Gastrocnemius medialis (tissue), 4 donors: ENCODE measurements around the gene GALNT17. TPM values are rescaled to one million over a fixed set of nuclear protein-coding genes. Genes with fewer than 3 reads are reported as not detected.
A peak's percentile ranks its signal among the peaks of the same experiment; 100 is the strongest.

Source experiments
- ATAC-seq, 2 donors: fragments of 150-250 bp; one replicate each; pipeline ENCODE4 v1.9.1; 2016
- DNase-seq, 2 donors: peaks; one replicate each; pipeline ENCODE4 v3.0.0-alpha.2; 2019
- H3K27ac ChIP-seq, 4 donors: fragments of 200-600 bp; sonication (generic); 1 replicate in 1 of 4; 2 replicates in 3 of 4; pipeline ENCODE4 v1.5.1; 2016 to 2018; ENCODE audit warnings: mild to moderate bottlenecking in 2 of 4, moderate library complexity in 1 of 4
- H3K27me3 ChIP-seq, 3 donors: fragments of 200-600 bp; sonication (generic) in 2 of 3; 1 replicate in 1 of 3; 2 replicates in 2 of 3; pipeline versions ENCODE4 v1.5.1 to v1.6.0; 2016 to 2019; ENCODE audit warnings: mild to moderate bottlenecking in 1 of 3, moderate library complexity in 1 of 3
- H3K36me3 ChIP-seq, 2 donors: fragments of 200-600 bp; sonication (generic) in 1 of 2; one replicate each; pipeline ENCODE4 v1.5.1; 2017 to 2018
- H3K4me1 ChIP-seq, 2 donors: fragments of 200-600 bp; sonication (generic) in 1 of 2; one replicate each; pipeline ENCODE4 v1.5.1; 2016 to 2017; ENCODE audit warnings: mild to moderate bottlenecking in 2 of 2
- H3K4me3 ChIP-seq, 4 donors: fragments of 200-600 bp; sonication (generic) in 3 of 4; 1 replicate in 1 of 4; 2 replicates in 3 of 4; pipeline ENCODE4 v1.5.1; 2016 to 2019; ENCODE audit warnings: mild to moderate bottlenecking in 2 of 4
- H3K9me3 ChIP-seq, 3 donors: fragments of 200-600 bp; sonication (generic) in 2 of 3; 1 replicate in 1 of 3; 2 replicates in 2 of 3; pipeline ENCODE4 v1.5.1; 2016 to 2019
- POLR2A ChIP-seq, 2 donors: fragments of 450-650 bp; IDR thresholded peaks; one replicate each; pipeline ENCODE4 v1.6.1; 2017; ENCODE audit warnings: antibody characterized with exemption in 2 of 2, mild to moderate bottlenecking in 2 of 2, moderate library complexity in 2 of 2
- in situ Hi-C, 4 donors: fragments of 200-750 bp; cut with MboI; loops; one replicate each; pipeline versions ENCODE4 v1.15.0 to v1.8.0; 2017; ENCODE audit warnings: low sequenced_read_pairs in 4 of 4
- intact Hi-C: fragments of 100-400 bp; cut with DNase I; formaldehyde crosslinking; loops from one replicate; pipeline ENCODE4 v1.15.1; 2023; ENCODE audit warnings: low total_unique reads
- total RNA-seq, 4 donors: library from RNA; depleted of rRNA; stranded (reverse); fragments of >200 nt; gene quantifications; one replicate each; pipeline versions ENCODE4 v1.1.0 to v1.2.3, GENCODE V29; 2016
- TF ChIP-seq, protein P1 (sequence below), 5 experiments: fragments of 450-650 bp in 3 of 5; fragments of 200-600 bp in 2 of 5; sonication (generic) in 2 of 5; IDR thresholded peaks in 4 of 5; conservative IDR thresholded peaks in 1 of 5; 1 replicate in 4 of 5; 2 replicates in 1 of 5; pipeline ENCODE4 v1.5.1; 2016 to 2019; ENCODE audit warnings: antibody characterized with exemption in 5 of 5, mild to moderate bottlenecking in 3 of 5, moderate library complexity in 3 of 5

Gene GALNT17
- total RNA-seq, 4 donors from 2014 or later, result 1.9 to 13.0 (median 12.3) TPM

- ATAC-seq, result no peak
- Histone ChIP-seq H3K9me3 (no peaks in the 10 kb centered on the region), H3K36me3 (no peaks in the 10 kb centered on the region), H3K4me1 (no peaks in the 10 kb centered on the region), H3K27me3 (no peaks in the 10 kb centered on the region), H3K27ac (no peak overlapping the region), H3K4me3 (no peak overlapping the region)
- TF ChIP-seq, protein P1, sequence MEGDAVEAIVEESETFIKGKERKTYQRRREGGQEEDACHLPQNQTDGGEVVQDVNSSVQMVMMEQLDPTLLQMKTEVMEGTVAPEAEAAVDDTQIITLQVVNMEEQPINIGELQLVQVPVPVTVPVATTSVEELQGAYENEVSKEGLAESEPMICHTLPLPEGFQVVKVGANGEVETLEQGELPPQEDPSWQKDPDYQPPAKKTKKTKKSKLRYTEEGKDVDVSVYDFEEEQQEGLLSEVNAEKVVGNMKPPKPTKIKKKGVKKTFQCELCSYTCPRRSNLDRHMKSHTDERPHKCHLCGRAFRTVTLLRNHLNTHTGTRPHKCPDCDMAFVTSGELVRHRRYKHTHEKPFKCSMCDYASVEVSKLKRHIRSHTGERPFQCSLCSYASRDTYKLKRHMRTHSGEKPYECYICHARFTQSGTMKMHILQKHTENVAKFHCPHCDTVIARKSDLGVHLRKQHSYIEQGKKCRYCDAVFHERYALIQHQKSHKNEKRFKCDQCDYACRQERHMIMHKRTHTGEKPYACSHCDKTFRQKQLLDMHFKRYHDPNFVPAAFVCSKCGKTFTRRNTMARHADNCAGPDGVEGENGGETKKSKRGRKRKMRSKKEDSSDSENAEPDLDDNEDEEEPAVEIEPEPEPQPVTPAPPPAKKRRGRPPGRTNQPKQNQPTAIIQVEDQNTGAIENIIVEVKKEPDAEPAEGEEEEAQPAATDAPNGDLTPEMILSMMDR (IDR thresholded peaks at IDR 0.05 in 4 of 5, conservative IDR thresholded peaks at IDR 0.05 in 1 of 5), result no peak
- no peak for TF ChIP-seq POLR2A (IDR thresholded peaks at IDR 0.05)
- no peak for DNase-seq
- intact Hi-C loops, result loop anchor here (10.0 kb wide), 2 partner anchors 66 to 166 kb away; partner anchors contain the start of gene GALNT17
- in situ Hi-C loops, result no loop called here
Measured at GRCh38 chr7:71301167-71301566, 169.2 kb downstream of the GALNT17 start.

DNA sequence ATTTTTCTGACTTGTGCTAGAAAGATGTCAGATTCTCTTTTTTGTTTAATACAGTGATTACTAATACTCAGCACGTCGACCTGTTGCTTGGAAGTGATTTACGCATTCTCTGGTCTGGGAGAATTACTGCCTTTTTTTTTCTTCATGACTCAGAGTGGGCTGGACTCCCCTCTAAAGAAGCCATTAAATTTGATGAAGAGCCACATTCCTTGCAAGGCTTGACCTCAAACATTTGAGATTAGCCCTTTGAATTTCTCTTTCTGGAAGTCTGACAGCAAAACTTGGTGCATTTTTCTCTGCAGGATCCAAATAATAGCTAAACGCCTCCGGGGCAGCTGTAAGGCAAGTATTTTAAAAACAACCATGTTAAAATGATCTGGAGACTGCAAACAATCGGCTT, 171.6 kb downstream of the GALNT17 start:
- no peaks in the 10 kb centered on the region for H3K36me3 ChIP-seq
- H3K4me3 ChIP-seq, result no peak overlapping the region
- H3K9me3 ChIP-seq, result no peaks in the 10 kb centered on the region
- intact Hi-C loops, result loop anchor here (10.0 kb wide), 2 partner anchors 69 to 169 kb away; partner anchors contain the start of gene GALNT17
- ATAC-seq, result no peak
- peaks cover 11 to 12% of the 10 kb centered on the region in 2 donors for H3K4me1 ChIP-seq
- no peak for DNase-seq
- no peak overlapping the region for H3K27ac ChIP-seq
- no peak for TF ChIP-seq POLR2A (IDR thresholded peaks at IDR 0.05)
- TF ChIP-seq, protein P1 (IDR thresholded peaks at IDR 0.05 in 4 of 5, conservative IDR thresholded peaks at IDR 0.05 in 1 of 5), result no peak
- no peaks in the 10 kb centered on the region for H3K27me3 ChIP-seq
- in situ Hi-C loops, result no loop called here

- H3K27ac ChIP-seq, result peak overlapping the region in 2 of 4 donors; percentile 54 to 65
- DNase-seq, result peak; percentile 25 to 58
Measured at GRCh38 chr7:71308096-71308495, 176.2 kb downstream of the GALNT17 start.

DNA sequence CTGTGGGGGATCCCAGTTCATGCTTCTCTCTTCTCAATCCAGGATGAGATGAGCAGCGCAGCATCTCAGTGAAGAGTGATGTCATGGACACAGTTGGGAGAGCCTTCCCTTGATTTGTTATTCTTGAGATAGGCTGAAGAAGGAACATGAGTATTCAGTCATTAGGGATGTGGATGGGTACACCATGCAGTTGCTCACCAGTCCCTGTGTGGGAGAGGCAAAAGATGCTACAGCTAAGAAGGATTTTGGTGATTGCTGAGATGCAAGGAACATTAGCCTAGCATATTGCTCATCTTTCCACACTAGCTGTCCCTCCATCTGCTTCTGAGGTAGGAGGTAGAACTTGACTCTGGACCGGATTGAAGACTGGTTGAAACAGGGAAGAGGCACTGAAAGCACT, 179.6 kb downstream of the GALNT17 start:
- in situ Hi-C loops, result no loop called here

More at GRCh38 chr7:71308096-71308495, 176.2 kb downstream of the GALNT17 start:
- Histone ChIP-seq H3K27me3 (no peaks in the 10 kb centered on the region), H3K4me3 (no peak overlapping the region), H3K9me3 (no peaks in the 10 kb centered on the region), H3K36me3 (no peaks in the 10 kb centered on the region), H3K4me1 (peaks cover 12 to 13% of the 10 kb centered on the region in 2 donors)
- peak; percentile 83 to 93 for ATAC-seq
- in situ Hi-C loops, result no loop called here
- no peak for TF ChIP-seq POLR2A (IDR thresholded peaks at IDR 0.05)
- TF ChIP-seq, protein P1 (IDR thresholded peaks at IDR 0.05 in 4 of 5, conservative IDR thresholded peaks at IDR 0.05 in 1 of 5), result no peak
- intact Hi-C loops, result loop anchor here (10.0 kb wide), 2 partner anchors 73 to 173 kb away; partner anchors contain the start of gene GALNT17

More for the DNA sequence above, 179.6 kb downstream of the GALNT17 start:
- Histone ChIP-seq H3K27ac (no peak overlapping the region), H3K9me3 (no peaks in the 10 kb centered on the region), H3K4me1 (peaks cover 12 to 13% of the 10 kb centered on the region in 2 donors), H3K36me3 (no peaks in the 10 kb centered on the region), H3K27me3 (no peaks in the 10 kb centered on the region), H3K4me3 (no peak overlapping the region)
- intact Hi-C loops, result no loop called here
- TF ChIP-seq, protein P1 (IDR thresholded peaks at IDR 0.05 in 4 of 5, conservative IDR thresholded peaks at IDR 0.05 in 1 of 5), result no peak
- TF ChIP-seq POLR2A (IDR thresholded peaks at IDR 0.05), result no peak
- no peak for ATAC-seq
- DNase-seq, result no peak
